Measurements from ENCODE around the gene GNPTAB.

The GNPTAB gene

GRCh38 chr12:101780599-101780998 lies 50.2 kb downstream of the GNPTAB start:
- H3K4me3 ChIP-seq (ENCODE audit: low read length): no peak overlapping the region
- TF ChIP-seq CTCF (conservative IDR thresholded peaks at IDR 0.05; ENCODE audit: low read depth, low read length): no peak
- DNase-seq (ENCODE audit: low read depth): no peak

GRCh38 chr12:101779626-101780025 lies 51.1 kb downstream of the GNPTAB start:
- DNase-seq (ENCODE audit: low read depth): no peak
- no peak overlapping the region for H3K4me3 ChIP-seq (ENCODE audit: low read length)
- no peak for TF ChIP-seq CTCF (conservative IDR thresholded peaks at IDR 0.05; ENCODE audit: low read depth, low read length)

- TF ChIP-seq CTCF (conservative IDR thresholded peaks at IDR 0.05; ENCODE audit: low read depth, low read length): no peak
- no peak for DNase-seq (ENCODE audit: low read depth)
- no peak overlapping the region for H3K4me3 ChIP-seq (ENCODE audit: low read length)
Observed at GRCh38 chr12:101779200-101779599, 51.6 kb downstream of the GNPTAB start.

GRCh38 chr12:101777978-101778377 lies 52.8 kb downstream of the GNPTAB start:
- no peak for TF ChIP-seq CTCF (conservative IDR thresholded peaks at IDR 0.05; ENCODE audit: low read depth, low read length)
- H3K4me3 ChIP-seq (ENCODE audit: low read length): no peak overlapping the region
- DNase-seq (ENCODE audit: low read depth): no peak

- no peak for TF ChIP-seq CTCF (conservative IDR thresholded peaks at IDR 0.05; ENCODE audit: low read depth, low read length)
- DNase-seq (ENCODE audit: low read depth): no peak
- no peak overlapping the region for H3K4me3 ChIP-seq (ENCODE audit: low read length)
Observed at GRCh38 chr12:101777485-101777884, 53.3 kb downstream of the GNPTAB start.

- TF ChIP-seq CTCF (conservative IDR thresholded peaks at IDR 0.05; ENCODE audit: low read depth, low read length): no peak
- no peak overlapping the region for H3K4me3 ChIP-seq (ENCODE audit: low read length)
Observed at GRCh38 chr12:101775816-101776215, 54.9 kb downstream of the GNPTAB start.

GRCh38 chr12:101773650-101774162 lies 57.1 kb downstream of the GNPTAB start:
- H3K4me3 ChIP-seq (ENCODE audit: low read length): no peak overlapping the region
- peak; percentile 14 for DNase-seq (ENCODE audit: low read depth)
- peak; percentile 85 for TF ChIP-seq CTCF (conservative IDR thresholded peaks at IDR 0.05; ENCODE audit: low read depth, low read length)

More at GRCh38 chr12:101775816-101776215, 54.9 kb downstream of the GNPTAB start:
- no peak for DNase-seq (ENCODE audit: low read depth)

All from retinal pigment epithelial cell (primary cell).